HepG2 (cell line): ENCODE measurements around the gene TCF7L2. TPM values are rescaled to one million over a fixed set of nuclear protein-coding genes. Genes with fewer than 3 reads are reported as not detected.

Experiments
- GZF1 ChIP-seq: sonication (generic); formaldehyde crosslinking; IDR thresholded peaks from 2 replicates; pipeline ENCODE4 v1.5.1; 2020; ENCODE audit warnings: mild to moderate bottlenecking, missing genetic modification reagents
- HNRNPLL ChIP-seq: fragments of 200-400 bp; formaldehyde crosslinking; IDR thresholded peaks from 2 replicates; pipeline ENCODE4 v1.6.1; 2017; ENCODE audit warnings: mild to moderate bottlenecking, low read depth, low read length; ENCODE audit not compliant: poor library complexity, severe bottlenecking
- MEF2D ChIP-seq: sonication (generic); formaldehyde crosslinking; IDR thresholded peaks from 2 replicates; pipeline ENCODE4 v1.5.1; 2020; ENCODE audit warnings: mild to moderate bottlenecking, missing genetic modification reagents
- NONO ChIP-seq, 2 experiments: fragments of 450-650 bp in 1 of 2; sonication (generic) in 1 of 2; formaldehyde crosslinking in 1 of 2; IDR thresholded peaks in 1 of 2; conservative IDR thresholded peaks in 1 of 2; 2 replicates each; pipeline versions ENCODE4 v1.6.1 to v1.8.0; 2017 to 2022; ENCODE audit warnings: mild to moderate bottlenecking in 1 of 2, missing genetic modification reagents in 1 of 2, moderate library complexity in 1 of 2
- ONECUT2 ChIP-seq: sonication (generic); formaldehyde crosslinking; IDR thresholded peaks from 2 replicates; pipeline ENCODE4 v1.4.0; 2020; ENCODE audit warnings: missing genetic modification reagents
- PAX8 ChIP-seq: sonication (generic); formaldehyde crosslinking; IDR thresholded peaks from 2 replicates; pipeline ENCODE4 v1.8.0; 2022; ENCODE audit warnings: mild to moderate bottlenecking, missing genetic modification reagents, borderline replicate concordance
- POLR2G ChIP-seq: fragments of 200-400 bp; formaldehyde crosslinking; IDR thresholded peaks from 2 replicates; pipeline ENCODE4 v1.6.1; 2018; ENCODE audit warnings: mild to moderate bottlenecking, low read depth, low read length, moderate library complexity
- SNAPC2 ChIP-seq: sonication (generic); formaldehyde crosslinking; IDR thresholded peaks from 2 replicates; pipeline ENCODE4 v1.8.1; 2022; ENCODE audit warnings: mild to moderate bottlenecking, missing genetic modification reagents
- STAT5B ChIP-seq: sonication (generic); formaldehyde crosslinking; IDR thresholded peaks from 2 replicates; pipeline ENCODE4 v1.4.0; 2020; ENCODE audit warnings: missing genetic modification reagents
- ZNF326 ChIP-seq: sonication (generic); formaldehyde crosslinking; IDR thresholded peaks from 2 replicates; pipeline ENCODE4 v1.4.0; 2020; ENCODE audit warnings: missing genetic modification reagents, borderline replicate concordance
- ZNF34 ChIP-seq: sonication (generic); formaldehyde crosslinking; IDR thresholded peaks from 2 replicates; pipeline ENCODE4 v1.4.0; 2020; ENCODE audit warnings: mild to moderate bottlenecking, missing genetic modification reagents, borderline replicate concordance
- ZNF879 ChIP-seq: sonication (generic); formaldehyde crosslinking; IDR thresholded peaks from 2 replicates; pipeline ENCODE4 v1.8.1; 2023; ENCODE audit warnings: missing genetic modification reagents
- ZNF883 ChIP-seq: sonication (generic); formaldehyde crosslinking; IDR thresholded peaks from 2 replicates; pipeline ENCODE4 v1.5.1; 2020; ENCODE audit warnings: mild to moderate bottlenecking, missing genetic modification reagents; ENCODE audit errors: not compliant biosample characterization
- polyA plus RNA-seq, 8 experiments: library from polyadenylated mRNA; depleted of rRNA in 3 of 8; stranded (reverse) in 7 of 8; unstranded in 1 of 8; fragments of >200 nt; fragmentation: Illumina TruSeq in 4 of 8; extraction: Trizol in 4 of 8; gene quantifications; 2 replicates each; pipeline versions ENCODE4 v1.2.1 to v1.2.3, GENCODE V29; 2011 to 2016; ENCODE audit warnings: low read depth in 4 of 8, missing spikeins in 1 of 8, mixed read lengths in 1 of 8; ENCODE audit not compliant: insufficient read depth in 1 of 8
- total RNA-seq, 5 experiments: library from RNA; depleted of rRNA; stranded (reverse); fragments of >200 nt; fragmentation: Illumina TruSeq; extraction: Trizol; gene quantifications; 2 replicates each; pipeline ENCODE4 v1.2.3, GENCODE V29; 2016; ENCODE audit warnings: low read depth in 1 of 5
- TF ChIP-seq, protein P1 (sequence below): sonication (generic); formaldehyde crosslinking; IDR thresholded peaks from 2 replicates; pipeline ENCODE4 v1.4.0; 2020; ENCODE audit warnings: mild to moderate bottlenecking, missing genetic modification reagents
- TF ChIP-seq, protein P2 (sequence below): sonication (generic); formaldehyde crosslinking; IDR thresholded peaks from 2 replicates; pipeline ENCODE4 v1.5.0; 2020; ENCODE audit warnings: missing genetic modification reagents
- TF ChIP-seq, protein P3 (sequence below): sonication (generic); formaldehyde crosslinking; IDR thresholded peaks from 2 replicates; pipeline ENCODE4 v1.5.0; 2020; ENCODE audit warnings: mild to moderate bottlenecking, missing genetic modification reagents
- TF ChIP-seq, protein P4 (sequence below): sonication (generic); formaldehyde crosslinking; IDR thresholded peaks from 2 replicates; pipeline ENCODE4 v1.4.0; 2020; ENCODE audit warnings: mild to moderate bottlenecking, missing genetic modification reagents
- TF ChIP-seq, protein P5 (sequence below): sonication (generic); formaldehyde crosslinking; conservative IDR thresholded peaks from 2 replicates; pipeline ENCODE4 v1.4.0; 2020; ENCODE audit warnings: missing genetic modification reagents

The TCF7L2 gene
- total and polyA plus RNA-seq, 2 of the 13 experiments (the other 11 are each of a cell fraction or from before 2014, with no cell fraction given), result 3.9 to 13.7 TPM

DNA sequence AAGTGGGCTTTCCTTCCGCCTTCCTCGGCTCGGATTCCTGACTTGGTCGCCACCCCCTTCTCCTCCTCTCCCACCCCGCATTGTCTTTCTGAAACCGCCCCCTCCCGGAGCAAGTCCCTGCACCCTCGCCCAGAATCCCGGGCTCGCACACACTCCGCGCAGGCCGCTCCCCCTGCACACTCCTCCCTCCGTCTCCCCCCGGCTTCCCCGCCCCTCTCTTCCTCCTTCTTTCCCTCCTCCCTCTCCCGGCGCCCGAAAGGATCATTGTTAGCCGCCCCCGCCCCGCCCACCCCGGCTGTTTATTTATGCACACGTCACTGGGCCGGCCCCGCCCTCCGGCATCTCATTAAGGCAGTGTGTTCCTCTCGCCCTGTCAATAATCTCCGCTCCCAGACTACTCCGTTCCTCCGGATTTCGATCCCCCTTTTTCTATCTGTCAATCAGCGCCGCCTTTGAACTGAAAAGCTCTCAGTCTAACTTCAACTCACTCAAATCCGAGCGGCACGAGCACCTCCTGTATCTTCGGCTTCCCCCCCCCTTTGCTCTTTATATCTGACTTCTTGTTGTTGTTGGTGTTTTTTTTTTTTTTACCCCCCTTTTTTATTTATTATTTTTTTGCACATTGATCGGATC lies at the start of gene TCF7L2 (continued):
- no peak for TF ChIP-seq NONO (IDR thresholded peaks at IDR 0.05)
- 0 out of 2 replicates have a peak, but pooled peaks have one; percentile 14 for TF ChIP-seq NONO (CRISPR knock-in tag; conservative IDR thresholded peaks at IDR 0.05)
- TF ChIP-seq, protein P1, sequence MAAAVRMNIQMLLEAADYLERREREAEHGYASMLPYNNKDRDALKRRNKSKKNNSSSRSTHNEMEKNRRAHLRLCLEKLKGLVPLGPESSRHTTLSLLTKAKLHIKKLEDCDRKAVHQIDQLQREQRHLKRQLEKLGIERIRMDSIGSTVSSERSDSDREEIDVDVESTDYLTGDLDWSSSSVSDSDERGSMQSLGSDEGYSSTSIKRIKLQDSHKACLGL (CRISPR knock-in tag), result no peak
- no peak for TF ChIP-seq GZF1 (CRISPR knock-in tag)
- TF ChIP-seq PAX8, result no peak
- TF ChIP-seq ZNF883 (CRISPR knock-in tag), result no peak
- TF ChIP-seq MEF2D, result 0 out of 2 replicates have a peak, but pooled peaks have one; percentile 37
- TF ChIP-seq, protein P2, sequence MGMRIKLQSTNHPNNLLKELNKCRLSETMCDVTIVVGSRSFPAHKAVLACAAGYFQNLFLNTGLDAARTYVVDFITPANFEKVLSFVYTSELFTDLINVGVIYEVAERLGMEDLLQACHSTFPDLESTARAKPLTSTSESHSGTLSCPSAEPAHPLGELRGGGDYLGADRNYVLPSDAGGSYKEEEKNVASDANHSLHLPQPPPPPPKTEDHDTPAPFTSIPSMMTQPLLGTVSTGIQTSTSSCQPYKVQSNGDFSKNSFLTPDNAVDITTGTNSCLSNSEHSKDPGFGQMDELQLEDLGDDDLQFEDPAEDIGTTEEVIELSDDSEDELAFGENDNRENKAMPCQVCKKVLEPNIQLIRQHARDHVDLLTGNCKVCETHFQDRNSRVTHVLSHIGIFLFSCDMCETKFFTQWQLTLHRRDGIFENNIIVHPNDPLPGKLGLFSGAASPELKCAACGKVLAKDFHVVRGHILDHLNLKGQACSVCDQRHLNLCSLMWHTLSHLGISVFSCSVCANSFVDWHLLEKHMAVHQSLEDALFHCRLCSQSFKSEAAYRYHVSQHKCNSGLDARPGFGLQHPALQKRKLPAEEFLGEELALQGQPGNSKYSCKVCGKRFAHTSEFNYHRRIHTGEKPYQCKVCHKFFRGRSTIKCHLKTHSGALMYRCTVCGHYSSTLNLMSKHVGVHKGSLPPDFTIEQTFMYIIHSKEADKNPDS, result no peak
- peak; percentile 68; the same call in 1 of the 2 replicates for TF ChIP-seq ONECUT2 (CRISPR knock-in tag)
- TF ChIP-seq ZNF34 (CRISPR knock-in tag), result no peak
- no peak for TF ChIP-seq ZNF326 (CRISPR knock-in tag)
- TF ChIP-seq POLR2G, result peak; percentile 70
- TF ChIP-seq, protein P3, sequence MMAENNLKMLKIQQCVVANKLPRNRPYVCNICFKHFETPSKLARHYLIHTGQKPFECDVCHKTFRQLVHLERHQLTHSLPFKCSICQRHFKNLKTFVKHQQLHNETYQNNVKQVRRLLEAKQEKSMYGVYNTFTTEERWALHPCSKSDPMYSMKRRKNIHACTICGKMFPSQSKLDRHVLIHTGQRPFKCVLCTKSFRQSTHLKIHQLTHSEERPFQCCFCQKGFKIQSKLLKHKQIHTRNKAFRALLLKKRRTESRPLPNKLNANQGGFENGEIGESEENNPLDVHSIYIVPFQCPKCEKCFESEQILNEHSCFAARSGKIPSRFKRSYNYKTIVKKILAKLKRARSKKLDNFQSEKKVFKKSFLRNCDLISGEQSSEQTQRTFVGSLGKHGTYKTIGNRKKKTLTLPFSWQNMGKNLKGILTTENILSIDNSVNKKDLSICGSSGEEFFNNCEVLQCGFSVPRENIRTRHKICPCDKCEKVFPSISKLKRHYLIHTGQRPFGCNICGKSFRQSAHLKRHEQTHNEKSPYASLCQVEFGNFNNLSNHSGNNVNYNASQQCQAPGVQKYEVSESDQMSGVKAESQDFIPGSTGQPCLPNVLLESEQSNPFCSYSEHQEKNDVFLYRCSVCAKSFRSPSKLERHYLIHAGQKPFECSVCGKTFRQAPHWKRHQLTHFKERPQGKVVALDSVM, result no peak
- TF ChIP-seq, protein P4, sequence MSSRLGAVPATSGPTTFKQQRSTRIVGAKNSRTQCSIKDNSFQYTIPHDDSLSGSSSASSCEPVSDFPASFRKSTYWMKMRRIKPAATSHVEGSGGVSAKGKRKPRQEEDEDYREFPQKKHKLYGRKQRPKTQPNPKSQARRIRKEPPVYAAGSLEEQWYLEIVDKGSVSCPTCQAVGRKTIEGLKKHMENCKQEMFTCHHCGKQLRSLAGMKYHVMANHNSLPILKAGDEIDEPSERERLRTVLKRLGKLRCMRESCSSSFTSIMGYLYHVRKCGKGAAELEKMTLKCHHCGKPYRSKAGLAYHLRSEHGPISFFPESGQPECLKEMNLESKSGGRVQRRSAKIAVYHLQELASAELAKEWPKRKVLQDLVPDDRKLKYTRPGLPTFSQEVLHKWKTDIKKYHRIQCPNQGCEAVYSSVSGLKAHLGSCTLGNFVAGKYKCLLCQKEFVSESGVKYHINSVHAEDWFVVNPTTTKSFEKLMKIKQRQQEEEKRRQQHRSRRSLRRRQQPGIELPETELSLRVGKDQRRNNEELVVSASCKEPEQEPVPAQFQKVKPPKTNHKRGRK (CRISPR knock-in tag), result no peak
- peak; percentile 37 for TF ChIP-seq HNRNPLL
- TF ChIP-seq STAT5B (CRISPR knock-in tag), result no peak
- no peak for TF ChIP-seq ZNF879
- TF ChIP-seq SNAPC2, result no peak
- TF ChIP-seq, protein P5, sequence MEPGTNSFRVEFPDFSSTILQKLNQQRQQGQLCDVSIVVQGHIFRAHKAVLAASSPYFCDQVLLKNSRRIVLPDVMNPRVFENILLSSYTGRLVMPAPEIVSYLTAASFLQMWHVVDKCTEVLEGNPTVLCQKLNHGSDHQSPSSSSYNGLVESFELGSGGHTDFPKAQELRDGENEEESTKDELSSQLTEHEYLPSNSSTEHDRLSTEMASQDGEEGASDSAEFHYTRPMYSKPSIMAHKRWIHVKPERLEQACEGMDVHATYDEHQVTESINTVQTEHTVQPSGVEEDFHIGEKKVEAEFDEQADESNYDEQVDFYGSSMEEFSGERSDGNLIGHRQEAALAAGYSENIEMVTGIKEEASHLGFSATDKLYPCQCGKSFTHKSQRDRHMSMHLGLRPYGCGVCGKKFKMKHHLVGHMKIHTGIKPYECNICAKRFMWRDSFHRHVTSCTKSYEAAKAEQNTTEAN (CRISPR knock-in tag), result no peak
